Natural killer cell (primary cell): ENCODE results near the gene NCK2. TPM values are rescaled to one million over a fixed set of nuclear protein-coding genes. Genes with fewer than 3 reads are reported as not detected.

Experiments used
- ATAC-seq, 3 donors: fragments of 150-1000 bp in 2 of 3; fragments of 200-7000 bp in 1 of 3; cut with Tn5 transposase; 1 replicate in 1 of 3; 2 replicates in 2 of 3; pipeline ENCODE4 v1.10.0; 2021; ENCODE audit warnings: mild to moderate bottlenecking in 2 of 3, moderate library complexity in 2 of 3
- DNase-seq, 2 donors: peaks; one replicate each; pipeline versions ENCODE4 v3.0.0 to v3.0.0-alpha.2; 2013 to 2021; ENCODE audit warnings: mixed read lengths in 1 of 2
- H3K27ac ChIP-seq: one replicate; pipeline ENCODE4 v1.5.1; 2013; ENCODE audit warnings: mild to moderate bottlenecking, low read length
- H3K27me3 ChIP-seq: one replicate; pipeline ENCODE4 v1.6.1; 2013; ENCODE audit warnings: low read length; ENCODE audit not compliant: control insufficient read depth, insufficient read depth
- H3K36me3 ChIP-seq: one replicate; pipeline ENCODE4 v1.6.1; 2013; ENCODE audit warnings: low read length; ENCODE audit not compliant: control insufficient read depth, insufficient read depth
- H3K4me1 ChIP-seq: one replicate; pipeline ENCODE4 v1.6.1; 2013; ENCODE audit warnings: low read length; ENCODE audit not compliant: control insufficient read depth, insufficient read depth
- H3K4me3 ChIP-seq: one replicate; pipeline ENCODE4 v1.5.1; 2013; ENCODE audit warnings: low read length
- H3K9me3 ChIP-seq: one replicate; pipeline ENCODE4 v1.6.1; 2013; ENCODE audit warnings: low read length; ENCODE audit not compliant: control insufficient read depth, insufficient read depth
- H3K27ac Mint-ChIP-seq, 2 donors: one replicate each; pipeline ENCODE4 v1.8.0; 2022; ENCODE audit warnings: mild to moderate bottlenecking in 2 of 2, mixed read lengths in 2 of 2, moderate library complexity in 1 of 2
- H3K27me3 Mint-ChIP-seq, 2 donors: one replicate each; pipeline ENCODE4 v1.8.0; 2022; ENCODE audit warnings: low read depth in 2 of 2, mixed read lengths in 2 of 2
- H3K36me3 Mint-ChIP-seq: one replicate; pipeline ENCODE4 v1.8.0; 2022; ENCODE audit warnings: mixed read lengths
- H3K4me1 Mint-ChIP-seq, 2 donors: one replicate each; pipeline ENCODE4 v1.8.0; 2022; ENCODE audit warnings: mixed read lengths in 2 of 2
- H3K4me3 Mint-ChIP-seq: one replicate; pipeline ENCODE4 v1.8.0; 2022; ENCODE audit warnings: mild to moderate bottlenecking, moderate library complexity, mixed read lengths
- H3K9me3 Mint-ChIP-seq, 2 donors: one replicate each; pipeline ENCODE4 v1.8.0; 2022; ENCODE audit warnings: mixed read lengths in 2 of 2
- CTCF ChIP-seq: fragments of 200-600 bp; IDR thresholded peaks from one replicate; pipeline ENCODE4 v1.8.0; 2022; ENCODE audit warnings: antibody characterized with exemption
- WGBS: methylation state at CpG from one replicate; pipeline ENCODE4 v1.1.7; 2013; ENCODE audit warnings: missing lambda C conversion rate; ENCODE audit not compliant: insufficient coverage; 5-methylcytosine and 5-hydroxymethylcytosine counted together
- intact Hi-C: fragments of 100-400 bp; cut with micrococcal nuclease; formaldehyde crosslinking; loops from one replicate; pipeline ENCODE4 v1.14.2; 2022
- total RNA-seq, 4 donors: library from RNA; stranded (reverse); fragments of 120-200 nt in 1 of 4; gene quantifications; one replicate each; pipeline versions ENCODE4 v1.2.3 to v1.2.4, GENCODE V29; 2013 to 2022

Gene NCK2
- total RNA-seq, 3 donors from 2014 or later (not counting 1 experiment from before 2014, with no cell fraction given): 34.1 to 50.8 (median 43.0) TPM

DNA sequence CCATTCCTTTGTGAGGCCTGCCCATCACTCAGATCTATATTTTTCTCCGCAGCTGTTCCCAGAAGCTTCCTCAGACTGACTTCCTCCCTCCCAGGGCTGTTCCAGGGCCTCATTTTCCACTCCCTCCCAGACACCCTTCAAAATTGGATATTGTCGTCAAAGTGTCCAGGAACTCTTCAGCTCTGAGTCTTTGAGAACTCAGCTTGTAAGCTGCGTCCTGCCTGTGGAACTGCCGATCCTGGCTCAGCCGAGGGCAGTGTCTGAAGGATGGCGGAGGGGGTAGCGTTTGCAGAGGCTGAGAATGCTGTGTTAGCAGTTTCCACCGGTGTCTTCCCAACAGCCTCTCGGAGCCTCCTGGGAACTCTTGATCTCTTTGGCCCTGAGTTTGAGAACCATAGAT is 27.1 kb downstream of the NCK2 start:
- Mint-ChIP-seq H3K27ac (peak overlapping the region; percentile 87), H3K27me3 (no peaks in the 10 kb centered on the region), H3K36me3 (no peaks in the 10 kb centered on the region), H3K4me1 (peaks cover 73% of the 10 kb centered on the region in 2 donors), H3K4me3 (no peak overlapping the region), H3K9me3 (no peaks in the 10 kb centered on the region)
- WGBS: 93% methylated on average over 9 of the region's 9 CpGs
- intact Hi-C loops: no loop called here
- Histone ChIP-seq H3K27me3 (no peaks in the 10 kb centered on the region), H3K4me1 (peaks cover 46% of the 10 kb centered on the region), H3K4me3 (no peak overlapping the region), H3K27ac (no peak overlapping the region), H3K9me3 (no peaks in the 10 kb centered on the region), H3K36me3 (peaks cover 3% of the 10 kb centered on the region)
- ATAC-seq: no peak
- no peak for DNase-seq
- no peak for TF ChIP-seq CTCF

GRCh38 chr2:105772362-105772761 is 27.6 kb downstream of the NCK2 start:
- no peaks in the 10 kb centered on the region for H3K9me3 Mint-ChIP-seq
- TF ChIP-seq CTCF: no peak
- H3K27me3 Mint-ChIP-seq: no peaks in the 10 kb centered on the region
- Histone ChIP-seq H3K27me3 (no peaks in the 10 kb centered on the region), H3K36me3 (no peaks in the 10 kb centered on the region), H3K4me3 (no peak overlapping the region), H3K9me3 (no peaks in the 10 kb centered on the region), H3K27ac (no peak overlapping the region), H3K4me1 (peaks cover 49% of the 10 kb centered on the region)
- no peak for ATAC-seq
- H3K4me1 Mint-ChIP-seq: peaks cover 73% of the 10 kb centered on the region in 2 donors
- H3K4me3 Mint-ChIP-seq: no peak overlapping the region
- no peak for DNase-seq
- no peaks in the 10 kb centered on the region for H3K36me3 Mint-ChIP-seq
- 95% methylated on average over 5 of the region's 5 CpGs for WGBS
- intact Hi-C loops: no loop called here
- peak overlapping the region; percentile 87 for H3K27ac Mint-ChIP-seq

DNA sequence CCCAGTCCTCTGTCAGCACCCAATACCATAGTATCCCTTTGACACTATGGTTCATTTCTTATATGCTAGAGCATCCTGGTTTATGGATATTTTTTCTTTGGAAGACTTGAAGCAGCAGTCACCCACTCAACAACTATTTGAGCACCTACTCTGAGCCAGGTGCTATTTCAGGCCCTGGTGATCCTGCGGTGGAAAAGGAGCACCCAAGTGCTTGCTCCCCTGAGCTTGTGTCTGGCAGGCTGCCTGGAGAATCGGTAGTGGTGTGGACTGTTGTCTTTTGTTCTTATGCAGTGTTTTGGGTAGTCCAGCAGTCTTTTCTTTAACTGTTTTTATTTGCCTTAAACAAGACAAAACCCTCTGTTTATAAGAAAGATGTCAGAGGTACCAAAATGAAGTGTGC is 28.9 kb downstream of the NCK2 start:
- no peaks in the 10 kb centered on the region for H3K36me3 Mint-ChIP-seq
- peaks cover 76 to 78% of the 10 kb centered on the region in 2 donors for H3K4me1 Mint-ChIP-seq
- H3K4me1 ChIP-seq: peaks cover 61% of the 10 kb centered on the region
- 89% methylated on average over 2 of the region's 2 CpGs for WGBS
- no peak for TF ChIP-seq CTCF
- no peak overlapping the region for H3K4me3 Mint-ChIP-seq
- DNase-seq (no peak), ATAC-seq (no peak)
- no peaks in the 10 kb centered on the region for H3K9me3 ChIP-seq
- no peaks in the 10 kb centered on the region for H3K9me3 Mint-ChIP-seq
- H3K27ac Mint-ChIP-seq: peak overlapping the region; percentile 87
- no peak overlapping the region for H3K27ac ChIP-seq
- H3K4me3 ChIP-seq: no peak overlapping the region
- H3K27me3 Mint-ChIP-seq: no peaks in the 10 kb centered on the region
- H3K36me3 ChIP-seq: no peaks in the 10 kb centered on the region
- no peaks in the 10 kb centered on the region for H3K27me3 ChIP-seq
- intact Hi-C loops: no loop called here

DNA sequence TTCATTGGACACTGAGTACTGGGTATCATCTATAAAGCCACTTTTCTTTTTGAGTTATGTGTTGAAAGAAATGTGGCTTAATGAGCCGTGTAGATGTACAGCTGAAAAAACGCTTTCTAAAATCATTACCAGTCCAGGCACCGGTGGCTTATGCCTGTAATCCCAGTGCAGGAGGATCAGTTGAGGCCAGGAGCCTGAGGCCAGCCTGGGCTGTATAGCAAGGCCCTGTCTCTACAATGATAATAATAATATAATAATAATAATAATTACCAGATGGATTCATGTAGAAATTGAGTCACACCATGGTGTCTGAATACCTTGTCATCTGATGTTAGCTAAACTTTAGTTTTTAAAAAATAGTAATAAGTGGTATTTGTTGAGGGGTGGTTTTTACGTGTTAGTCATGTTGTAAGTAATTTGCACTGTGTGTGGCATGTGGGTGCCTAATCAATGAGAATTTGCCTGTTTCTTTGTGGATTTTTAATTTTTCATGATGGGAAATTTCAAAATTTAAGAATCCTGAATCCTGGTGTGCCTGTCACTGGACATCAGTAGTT is 30.1 kb downstream of the NCK2 start:
- DNase-seq: no peak
- H3K9me3 ChIP-seq: no peaks in the 10 kb centered on the region
- 57% methylated on average over 4 of the region's 4 CpGs for WGBS
- Mint-ChIP-seq H3K4me1 (peaks cover 71 to 73% of the 10 kb centered on the region in 2 donors), H3K9me3 (no peaks in the 10 kb centered on the region), H3K27me3 (no peaks in the 10 kb centered on the region), H3K4me3 (no peak overlapping the region), H3K36me3 (no peaks in the 10 kb centered on the region), H3K27ac (peak overlapping the region; percentile 87)
- no peaks in the 10 kb centered on the region for H3K27me3 ChIP-seq
- intact Hi-C loops: no loop called here
- no peak for ATAC-seq
- H3K36me3 ChIP-seq: no peaks in the 10 kb centered on the region
- H3K4me1 ChIP-seq: peaks cover 64% of the 10 kb centered on the region
- TF ChIP-seq CTCF: no peak
- H3K27ac ChIP-seq: peak overlapping the region; percentile 86
- H3K4me3 ChIP-seq: no peak overlapping the region
